SHP77 treated with DMSO at 0.1 percent for 48 hours (cell line): ENCODE data around the gene ITGA7.

Experiments
- DNase-seq: peaks from one replicate; lab custom pipeline; 2025; lab: John Stamatoyannopoulos, UW

ITGA7 gene, protein sequence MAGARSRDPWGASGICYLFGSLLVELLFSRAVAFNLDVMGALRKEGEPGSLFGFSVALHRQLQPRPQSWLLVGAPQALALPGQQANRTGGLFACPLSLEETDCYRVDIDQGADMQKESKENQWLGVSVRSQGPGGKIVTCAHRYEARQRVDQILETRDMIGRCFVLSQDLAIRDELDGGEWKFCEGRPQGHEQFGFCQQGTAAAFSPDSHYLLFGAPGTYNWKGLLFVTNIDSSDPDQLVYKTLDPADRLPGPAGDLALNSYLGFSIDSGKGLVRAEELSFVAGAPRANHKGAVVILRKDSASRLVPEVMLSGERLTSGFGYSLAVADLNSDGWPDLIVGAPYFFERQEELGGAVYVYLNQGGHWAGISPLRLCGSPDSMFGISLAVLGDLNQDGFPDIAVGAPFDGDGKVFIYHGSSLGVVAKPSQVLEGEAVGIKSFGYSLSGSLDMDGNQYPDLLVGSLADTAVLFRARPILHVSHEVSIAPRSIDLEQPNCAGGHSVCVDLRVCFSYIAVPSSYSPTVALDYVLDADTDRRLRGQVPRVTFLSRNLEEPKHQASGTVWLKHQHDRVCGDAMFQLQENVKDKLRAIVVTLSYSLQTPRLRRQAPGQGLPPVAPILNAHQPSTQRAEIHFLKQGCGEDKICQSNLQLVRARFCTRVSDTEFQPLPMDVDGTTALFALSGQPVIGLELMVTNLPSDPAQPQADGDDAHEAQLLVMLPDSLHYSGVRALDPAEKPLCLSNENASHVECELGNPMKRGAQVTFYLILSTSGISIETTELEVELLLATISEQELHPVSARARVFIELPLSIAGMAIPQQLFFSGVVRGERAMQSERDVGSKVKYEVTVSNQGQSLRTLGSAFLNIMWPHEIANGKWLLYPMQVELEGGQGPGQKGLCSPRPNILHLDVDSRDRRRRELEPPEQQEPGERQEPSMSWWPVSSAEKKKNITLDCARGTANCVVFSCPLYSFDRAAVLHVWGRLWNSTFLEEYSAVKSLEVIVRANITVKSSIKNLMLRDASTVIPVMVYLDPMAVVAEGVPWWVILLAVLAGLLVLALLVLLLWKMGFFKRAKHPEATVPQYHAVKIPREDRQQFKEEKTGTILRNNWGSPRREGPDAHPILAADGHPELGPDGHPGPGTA

DNA sequence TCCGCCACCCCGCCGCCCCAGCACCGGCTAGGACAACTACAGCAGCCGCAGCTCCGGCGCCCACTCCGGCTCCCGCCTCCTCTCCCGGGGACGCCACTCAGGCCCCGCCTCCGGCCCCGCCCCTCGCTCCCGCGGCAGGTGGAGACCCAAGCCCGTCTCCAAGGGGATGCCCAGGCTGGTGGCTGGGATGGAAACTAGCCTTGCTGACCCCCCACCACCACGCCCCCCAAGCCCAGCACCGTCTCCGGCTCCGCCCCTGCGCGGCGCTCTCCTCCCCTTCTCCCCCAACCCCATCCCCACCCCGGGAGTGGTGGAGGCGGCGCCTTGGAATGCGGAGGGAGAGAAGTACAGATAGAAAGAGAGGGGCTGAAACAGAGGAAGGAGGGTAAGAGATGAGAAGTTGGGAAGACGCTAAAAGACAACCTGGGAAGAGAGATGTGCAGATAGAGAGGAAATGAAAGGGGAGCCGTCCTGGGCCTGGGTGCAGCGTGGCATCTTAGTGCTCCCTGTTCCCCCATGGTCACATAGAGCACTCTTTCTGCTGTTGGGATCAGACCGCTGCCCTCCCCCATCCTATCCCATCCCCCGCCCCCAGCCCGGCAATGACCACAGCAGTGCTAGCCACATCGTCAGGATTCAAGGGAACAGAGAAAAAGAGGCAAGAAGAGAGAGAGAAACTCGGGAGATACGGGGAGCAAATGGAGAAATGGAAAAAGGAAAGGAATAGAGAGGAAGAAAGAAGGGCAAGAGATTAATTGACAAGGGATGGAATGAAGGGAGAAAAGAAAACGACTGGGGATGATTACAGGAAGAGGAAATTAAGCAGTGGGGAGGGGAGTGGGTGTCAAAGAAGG, at the start of gene ITGA7:
ITGA7 (minus strand) TSS at position 64 of the 854 bp plus-strand sequence. CDS start 222 bp downstream, outside the sequence.
- peak; percentile 7 for DNase-seq

- no peak for DNase-seq
Measured at GRCh38 chr12:55755246-55755645, 47.5 kb upstream of the ITGA7 start.

- no peak for DNase-seq
Measured at GRCh38 chr12:55748230-55748993, 40.7 kb upstream of the ITGA7 start.

DNA sequence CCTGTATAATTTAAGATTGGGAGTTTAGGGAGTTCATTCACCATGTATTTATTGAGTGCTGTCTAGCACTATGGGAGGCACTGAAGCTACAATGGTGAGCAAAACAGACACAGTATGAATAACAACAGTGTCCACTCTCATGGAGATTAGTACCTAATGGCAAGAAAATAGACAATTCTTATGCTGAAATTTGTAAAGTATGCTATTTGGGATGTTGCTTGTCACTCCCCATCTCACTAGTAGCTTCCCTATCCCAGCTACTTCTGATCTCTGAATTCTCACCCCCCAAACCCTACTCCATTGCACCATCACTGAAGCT, 39.2 kb upstream of the ITGA7 start:
- DNase-seq = no peak

DNA sequence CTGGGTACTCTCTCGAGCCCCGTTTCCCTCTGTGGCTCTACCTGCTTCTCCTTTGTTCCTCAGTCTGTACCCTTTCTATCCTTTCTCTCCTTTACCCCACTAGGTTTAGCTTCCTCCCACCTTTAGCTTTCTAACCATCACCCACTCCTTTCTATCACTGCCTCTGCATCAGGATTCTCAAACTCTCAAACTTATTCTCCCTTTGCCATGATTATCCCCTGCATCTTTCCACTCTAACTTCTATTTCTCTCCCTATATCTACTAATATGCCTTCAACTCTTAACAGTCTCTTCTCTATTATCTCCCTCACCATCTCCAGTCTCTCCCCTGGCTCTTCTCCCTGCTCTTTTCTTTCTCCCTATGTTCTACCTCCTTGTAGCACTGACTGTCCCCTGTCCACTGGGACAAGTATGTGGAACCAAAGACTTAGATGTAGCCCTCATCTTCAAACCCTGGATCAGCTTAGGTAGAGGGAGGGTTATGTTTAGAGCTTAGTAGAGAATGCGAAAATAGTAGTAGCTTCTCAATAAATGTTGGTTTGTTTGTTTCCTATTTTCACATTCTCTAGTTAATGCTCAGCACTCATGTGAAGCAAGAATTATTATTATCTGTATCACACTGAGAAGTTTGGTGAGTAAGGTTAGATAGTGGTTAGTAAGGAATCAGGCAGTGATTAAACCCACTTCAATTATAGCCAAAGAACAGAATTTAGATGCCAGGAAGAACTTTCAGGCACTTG, 38.6 kb upstream of the ITGA7 start:
- DNase-seq = no peak

GRCh38 chr12:55745361-55746173, 37.9 kb upstream of the ITGA7 start:
- no peak for DNase-seq

- DNase-seq = no peak
Measured at GRCh38 chr12:55744340-55745030, 36.8 kb upstream of the ITGA7 start.

DNA sequence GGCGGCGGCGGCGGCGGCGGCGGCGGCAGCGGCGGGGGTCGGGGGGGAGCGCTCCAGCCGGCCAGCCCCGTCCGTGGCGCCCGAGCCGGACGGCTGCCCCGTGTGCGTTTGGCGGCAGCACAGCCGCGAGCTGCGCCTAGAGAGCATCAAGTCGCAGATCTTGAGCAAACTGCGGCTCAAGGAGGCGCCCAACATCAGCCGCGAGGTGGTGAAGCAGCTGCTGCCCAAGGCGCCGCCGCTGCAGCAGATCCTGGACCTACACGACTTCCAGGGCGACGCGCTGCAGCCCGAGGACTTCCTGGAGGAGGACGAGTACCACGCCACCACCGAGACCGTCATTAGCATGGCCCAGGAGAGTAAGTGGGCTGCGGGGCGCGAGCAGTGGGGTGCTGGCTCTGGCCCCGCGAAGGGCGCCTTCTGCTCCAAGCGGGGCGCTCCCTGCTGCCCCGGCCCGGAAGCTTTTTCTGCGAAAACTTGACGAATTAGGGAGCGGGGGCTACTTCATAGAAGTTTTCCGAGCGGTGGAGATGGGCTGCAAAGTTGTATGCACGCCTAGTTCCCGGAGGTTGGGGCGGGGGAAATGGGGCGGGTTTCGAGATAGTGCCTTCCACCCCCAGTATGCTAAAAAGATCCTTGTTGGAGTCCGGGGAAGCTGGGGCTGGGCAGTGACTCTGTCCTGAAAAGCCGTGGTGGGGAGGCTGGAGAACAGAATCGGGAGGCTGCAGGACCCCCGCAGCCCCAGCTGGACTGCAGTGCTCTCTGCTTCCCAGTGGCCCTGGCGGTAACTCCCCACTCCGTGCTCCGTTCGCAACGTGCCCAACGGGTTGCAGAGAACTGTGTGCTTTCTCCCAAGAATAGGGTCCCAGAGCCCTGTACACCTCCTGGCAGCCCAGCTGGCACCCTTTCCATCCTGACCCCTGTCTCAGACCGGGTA, 36.0 kb upstream of the ITGA7 start:
- DNase-seq = no peak

DNA sequence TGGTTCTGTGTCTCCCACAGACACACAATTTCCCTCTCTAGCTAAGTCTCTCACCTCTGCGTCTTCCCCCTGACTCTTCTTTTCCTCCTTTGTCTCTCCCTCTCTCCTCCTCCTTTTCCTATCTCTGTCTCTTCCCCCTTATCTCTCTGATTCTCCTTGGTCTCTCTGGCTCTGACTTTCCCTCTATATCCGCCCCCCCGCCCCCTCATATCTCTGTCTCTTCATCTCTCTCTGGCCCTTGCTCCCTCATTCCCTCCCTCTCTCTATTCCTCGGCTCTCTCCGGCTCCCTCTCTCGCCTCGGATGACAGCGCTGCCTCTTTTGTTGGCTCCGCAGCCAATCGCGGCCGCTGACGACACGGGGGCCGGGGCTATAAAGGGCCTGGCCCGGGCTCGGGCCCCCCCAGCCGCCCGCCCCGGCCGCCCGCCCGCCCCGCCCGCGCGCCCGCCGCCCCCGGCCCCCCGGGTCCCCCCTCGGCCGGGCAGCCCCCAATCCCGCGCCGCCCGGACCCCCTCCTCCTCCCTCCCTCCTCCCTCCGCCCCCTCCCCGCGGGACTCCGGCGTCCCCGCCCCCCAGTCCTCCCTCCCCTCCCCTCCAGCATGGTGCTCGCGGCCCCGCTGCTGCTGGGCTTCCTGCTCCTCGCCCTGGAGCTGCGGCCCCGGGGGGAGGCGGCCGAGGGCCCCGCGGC, 35.2 kb upstream of the ITGA7 start, which contains the start of gene GDF11:
GDF11 (plus strand) TSS at position 404 of the 687 bp plus-strand sequence; CDS start at position 599, 195 bp downstream.
- peak; percentile 29 for DNase-seq

DNA sequence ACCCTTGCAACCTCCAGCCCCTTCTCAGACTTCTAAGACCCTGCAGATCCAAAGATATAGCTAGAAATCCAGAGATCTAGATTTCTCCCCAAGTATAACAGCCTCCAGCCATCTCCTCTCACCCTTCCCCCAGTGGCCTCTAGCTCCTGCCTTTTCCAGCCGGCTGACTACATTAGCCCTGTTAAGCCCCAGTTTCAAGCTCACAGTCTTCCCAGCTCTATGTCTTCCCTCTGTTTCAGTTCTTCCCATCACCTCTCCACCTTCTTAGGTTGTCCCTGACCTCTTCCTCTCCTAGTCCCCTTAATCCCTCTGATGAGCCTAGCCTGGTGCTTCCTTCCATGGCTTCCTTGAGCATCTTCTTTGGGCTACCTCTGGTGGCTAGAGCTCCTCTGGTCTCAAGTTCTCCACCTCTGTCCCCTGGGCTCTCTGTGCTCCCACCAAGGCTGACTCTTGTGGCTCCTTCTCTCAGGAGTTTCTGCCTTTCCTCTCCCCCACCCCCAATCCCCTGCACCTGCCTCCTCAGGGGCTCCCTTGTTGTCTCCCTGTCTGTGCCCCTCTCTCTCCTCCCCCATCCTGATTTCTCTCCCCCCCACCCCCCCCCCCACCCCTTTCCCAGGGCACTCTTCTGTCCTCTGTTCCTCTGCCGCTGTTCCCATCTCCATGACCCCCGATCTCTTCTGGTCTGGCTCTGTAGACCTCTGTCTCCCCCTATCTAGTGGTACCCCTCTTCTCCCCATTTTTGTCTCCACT, 34.4 kb upstream of the ITGA7 start:
- no peak for DNase-seq

DNA sequence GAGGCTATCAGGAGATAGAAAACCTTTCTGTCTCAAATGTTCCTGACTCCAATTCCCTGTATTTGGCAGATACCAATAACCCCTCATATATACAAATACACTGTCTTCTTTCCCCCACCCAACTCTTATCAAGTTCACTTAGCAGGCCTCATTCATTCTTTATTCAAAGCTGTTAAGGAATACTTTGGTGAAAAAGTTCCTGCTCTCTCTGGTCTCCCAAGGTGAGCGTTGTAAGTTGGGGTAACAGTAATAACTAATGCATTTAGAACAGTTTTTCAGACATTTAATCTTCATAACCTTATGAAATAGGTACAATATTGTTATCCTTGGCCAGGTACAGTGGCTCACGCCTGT, 31.3 kb upstream of the ITGA7 start:
- DNase-seq = no peak

GRCh38 chr12:55738123-55739024, 30.7 kb upstream of the ITGA7 start:
- peak; percentile 58 for DNase-seq

DNA sequence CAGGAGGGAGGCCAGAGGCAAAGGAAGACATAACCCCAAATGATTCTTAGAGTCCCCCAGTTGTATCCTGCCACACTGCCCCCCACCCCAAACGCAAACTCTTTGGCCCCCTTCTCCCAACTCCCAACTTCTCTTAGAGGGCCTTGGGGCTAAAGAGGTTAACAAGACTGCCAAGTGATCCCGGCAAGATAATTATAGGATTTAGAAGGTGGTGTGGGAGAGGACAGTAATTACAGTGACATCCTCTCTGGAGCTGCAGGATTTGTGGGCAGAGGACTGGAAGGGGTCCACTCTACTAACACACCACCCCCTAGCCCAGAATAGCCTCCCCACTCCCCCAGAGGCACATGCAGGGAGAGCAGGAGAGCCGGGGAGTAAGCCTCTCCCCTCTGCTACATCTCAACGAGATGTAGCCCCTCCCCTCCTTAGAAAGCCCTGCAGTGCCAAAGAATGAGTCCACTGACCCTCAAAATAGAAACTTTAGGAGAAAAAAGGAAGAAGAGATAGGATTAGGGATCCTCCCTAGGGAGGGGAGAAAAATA, 29.9 kb upstream of the ITGA7 start:
- DNase-seq = no peak

DNA sequence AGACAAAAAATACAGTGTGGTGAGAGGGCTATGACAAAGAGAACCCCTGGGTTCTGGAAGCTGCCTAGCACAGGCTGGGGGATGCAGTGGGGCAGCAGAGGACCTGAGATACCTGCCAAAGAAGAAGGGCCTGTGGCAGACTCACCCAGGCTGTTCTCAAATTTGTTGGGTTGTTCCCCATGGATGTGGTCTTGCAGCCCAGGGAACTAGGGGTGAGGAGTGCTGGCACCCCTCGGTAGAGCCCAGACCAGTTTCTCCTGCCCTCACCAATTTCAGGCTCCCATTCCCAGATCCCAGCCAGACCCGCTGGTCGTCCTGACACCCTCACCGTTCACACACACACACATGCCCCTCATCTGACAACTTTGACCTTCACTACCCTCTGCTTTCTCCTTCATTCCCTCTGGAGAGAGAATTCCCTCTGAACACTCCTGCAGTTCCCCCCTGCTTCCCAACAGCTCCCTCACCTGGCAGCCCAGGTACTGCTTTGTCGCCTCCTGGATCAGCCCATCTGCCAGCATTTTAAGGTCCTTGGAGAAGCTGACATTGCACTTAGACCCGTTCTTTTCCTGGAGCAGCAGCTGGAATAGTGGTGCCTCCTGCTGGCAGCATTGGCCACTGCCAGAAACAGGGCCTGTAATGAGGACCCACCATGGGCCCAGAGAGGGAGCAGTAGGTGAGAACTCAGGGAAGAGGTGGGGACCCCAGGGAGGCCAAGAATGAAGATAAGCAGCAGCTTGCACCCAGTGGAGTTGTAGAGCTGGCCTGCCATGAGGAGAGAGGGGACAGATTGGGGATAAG, 29.3 kb upstream of the ITGA7 start:
- peak; percentile 76 for DNase-seq
